Colonic mucosa (tissue), 4 donors: ENCODE measurements around the gene TNFAIP8L1. TPM values are rescaled to one million over a fixed set of nuclear protein-coding genes. Genes with fewer than 3 reads are reported as not detected.

Experiments
- DNase-seq: peaks from one replicate; pipeline ENCODE4 v3.0.0-alpha.2; 2020
- H3K27ac ChIP-seq: fragments of 200-600 bp; one replicate; pipeline ENCODE4 v1.8.0; 2021
- H3K27me3 ChIP-seq: fragments of 200-600 bp; one replicate; pipeline ENCODE4 v1.8.0; 2021
- H3K36me3 ChIP-seq: fragments of 200-600 bp; one replicate; pipeline ENCODE4 v1.8.0; 2021
- H3K4me1 ChIP-seq: fragments of 200-600 bp; one replicate; pipeline ENCODE4 v1.8.0; 2021; ENCODE audit warnings: mild to moderate bottlenecking
- H3K4me3 ChIP-seq: fragments of 200-600 bp; one replicate; pipeline ENCODE4 v1.8.0; 2021
- H3K9ac ChIP-seq, 2 donors: one replicate each; pipeline ENCODE4 v1.7.0; 2013; ENCODE audit warnings: control low read depth in 2 of 2, low read depth in 2 of 2, low read length in 2 of 2
- H3K9me3 ChIP-seq: fragments of 200-600 bp; one replicate; pipeline ENCODE4 v1.8.0; 2021
- CTCF ChIP-seq: fragments of 200-600 bp; IDR thresholded peaks from one replicate; pipeline ENCODE4 v1.8.0; 2022; ENCODE audit warnings: antibody characterized with exemption, mild to moderate bottlenecking
- intact Hi-C: fragments of 100-400 bp; cut with DNase I; formaldehyde crosslinking; loops from one replicate; pipeline ENCODE4 v1.14.1; 2022
- total RNA-seq, 2 donors: library from RNA; stranded (reverse); fragmentation: NEBNext Ultra II Directional in 1 of 2; extraction: Animal tissue kit (Norgen Biotek cat#: 25700) in 1 of 2; gene quantifications; one replicate each; pipeline ENCODE4 v1.2.1, GENCODE V29; 2021
- donor health status: healthy.
- donor health status: DM: no; HTN: no; CAD: no.
- donor health status: DM: no; HTN: no; CAD: no.

Gene TNFAIP8L1
- total RNA-seq, 2 donors from 2014 or later, result 14.2 to 24.1 TPM

- Histone ChIP-seq H3K27me3 (no peaks in the 10 kb centered on the region), H3K4me1 (no peaks in the 10 kb centered on the region), H3K27ac (no peak overlapping the region), H3K9ac (no peak overlapping the region), H3K4me3 (no peak overlapping the region), H3K36me3 (no peaks in the 10 kb centered on the region), H3K9me3 (no peaks in the 10 kb centered on the region)
- no peak for DNase-seq
- intact Hi-C loops, result no loop called here
- no peak for TF ChIP-seq CTCF
These were observed 12.8 kb downstream of the TNFAIP8L1 start for GRCh38 chr19:4652075-4652474.

GRCh38 chr19:4653793-4654436, 14.6 kb downstream of the TNFAIP8L1 start:
- no peak overlapping the region for H3K27ac ChIP-seq
- H3K36me3 ChIP-seq, result peaks cover 3% of the 10 kb centered on the region
- no peaks in the 10 kb centered on the region for H3K9me3 ChIP-seq
- DNase-seq, result no peak
- H3K4me1 ChIP-seq, result no peaks in the 10 kb centered on the region
- no peak for TF ChIP-seq CTCF
- intact Hi-C loops, result no loop called here
- no peak overlapping the region for H3K4me3 ChIP-seq
- H3K9ac ChIP-seq, result no peak overlapping the region
- no peaks in the 10 kb centered on the region for H3K27me3 ChIP-seq

GRCh38 chr19:4654437-4655361, 15.4 kb downstream of the TNFAIP8L1 start:
- no peak for TF ChIP-seq CTCF
- Histone ChIP-seq H3K9me3 (no peaks in the 10 kb centered on the region), H3K9ac (no peak overlapping the region), H3K27me3 (no peaks in the 10 kb centered on the region), H3K4me1 (no peaks in the 10 kb centered on the region), H3K4me3 (no peak overlapping the region), H3K27ac (no peak overlapping the region), H3K36me3 (peaks cover 11% of the 10 kb centered on the region)
- intact Hi-C loops, result no loop called here
- no peak for DNase-seq

GRCh38 chr19:4656102-4656501, 16.8 kb downstream of the TNFAIP8L1 start:
- Histone ChIP-seq H3K9me3 (no peaks in the 10 kb centered on the region), H3K4me1 (no peaks in the 10 kb centered on the region), H3K36me3 (peaks cover 14% of the 10 kb centered on the region), H3K9ac (no peak overlapping the region), H3K27me3 (no peaks in the 10 kb centered on the region), H3K27ac (no peak overlapping the region), H3K4me3 (no peak overlapping the region)
- no peak for DNase-seq
- intact Hi-C loops, result no loop called here
- no peak for TF ChIP-seq CTCF

GRCh38 chr19:4657262-4657661, 17.9 kb downstream of the TNFAIP8L1 start:
- intact Hi-C loops, result no loop called here
- TF ChIP-seq CTCF, result no peak
- DNase-seq, result no peak
- no peak overlapping the region for H3K4me3 ChIP-seq
- no peaks in the 10 kb centered on the region for H3K9me3 ChIP-seq
- H3K4me1 ChIP-seq, result peaks cover 4% of the 10 kb centered on the region
- H3K36me3 ChIP-seq, result peaks cover 14% of the 10 kb centered on the region
- no peaks in the 10 kb centered on the region for H3K27me3 ChIP-seq
- H3K9ac ChIP-seq, result no peak overlapping the region
- H3K27ac ChIP-seq, result no peak overlapping the region
